Activated CD4-positive, CD25-positive, alpha-beta regulatory T cell (primary cell): Measurements from ENCODE around the gene KIFAP3.

ENCODE experiments used
- DNase-seq, 4 experiments: peaks; one replicate each; lab custom pipeline; 2025; lab: John Stamatoyannopoulos, UW

Gene KIFAP3

DNA sequence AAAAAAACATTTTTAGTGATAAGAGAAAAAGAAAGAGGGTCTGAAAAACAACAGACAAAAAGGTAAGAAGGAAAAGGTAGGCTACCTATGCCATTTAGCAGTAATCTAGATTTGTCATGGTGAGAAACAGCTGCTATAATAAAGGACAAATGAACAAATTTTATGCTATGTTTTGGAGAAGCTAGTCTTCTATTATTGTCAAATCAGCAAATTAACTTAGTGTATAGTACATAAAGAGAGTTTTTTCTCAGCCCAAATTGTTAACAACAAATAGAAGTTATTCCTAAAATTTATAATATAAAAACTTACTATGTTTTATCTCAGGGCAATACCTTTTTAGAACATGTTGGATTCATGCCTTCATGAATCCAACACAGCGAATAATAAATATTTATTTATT is 88.7 kb downstream of the KIFAP3 start:
- DNase-seq = no peak

GRCh38 chr1:169974067-169974466 is 100.4 kb downstream of the KIFAP3 start:
- no peak for DNase-seq

DNA sequence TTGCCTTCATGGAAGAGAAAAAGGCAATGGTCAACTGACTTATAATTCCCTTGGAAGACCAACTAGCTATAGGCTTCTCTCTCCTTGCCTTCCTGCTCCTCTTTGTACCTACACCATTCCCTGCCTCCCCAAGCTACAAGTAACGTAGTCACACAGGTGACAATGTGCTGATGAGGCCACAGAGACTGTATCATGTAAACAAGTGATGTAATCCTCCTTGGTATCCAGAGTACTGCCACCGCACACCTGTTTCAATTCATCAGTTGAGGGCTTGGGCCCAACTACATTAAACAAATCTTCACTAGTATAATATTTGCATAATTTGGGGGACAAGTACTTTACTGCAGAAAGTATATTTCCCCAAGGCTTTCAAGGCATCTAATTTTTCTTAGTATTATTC is 104.4 kb downstream of the KIFAP3 start:
- no peak for DNase-seq

- no peak for DNase-seq
Measured at GRCh38 chr1:169968174-169968573, 106.3 kb downstream of the KIFAP3 start.

- no peak for DNase-seq
Measured at GRCh38 chr1:169964206-169964605, 110.3 kb downstream of the KIFAP3 start.

GRCh38 chr1:169959686-169960085 is 114.8 kb downstream of the KIFAP3 start:
- no peak for DNase-seq

DNA sequence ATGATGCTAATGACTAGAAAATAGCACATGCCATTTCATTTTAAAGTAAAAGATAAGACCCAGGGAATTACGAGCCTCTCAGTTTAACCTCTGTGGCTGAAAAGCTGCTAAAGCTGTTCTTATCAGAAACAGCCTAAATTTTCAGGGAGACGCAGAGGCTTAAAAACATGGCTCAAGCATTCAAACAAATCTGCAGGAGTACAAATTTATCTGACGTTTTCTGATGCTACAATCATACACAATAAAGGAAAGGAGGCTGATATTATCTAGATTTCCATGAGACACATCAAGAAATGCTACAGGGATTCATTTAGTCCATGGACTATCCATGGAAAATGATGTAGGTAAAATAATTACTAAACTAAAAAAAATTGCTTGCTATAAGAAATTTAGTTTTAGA is 115.5 kb downstream of the KIFAP3 start:
- no peak for DNase-seq

DNA sequence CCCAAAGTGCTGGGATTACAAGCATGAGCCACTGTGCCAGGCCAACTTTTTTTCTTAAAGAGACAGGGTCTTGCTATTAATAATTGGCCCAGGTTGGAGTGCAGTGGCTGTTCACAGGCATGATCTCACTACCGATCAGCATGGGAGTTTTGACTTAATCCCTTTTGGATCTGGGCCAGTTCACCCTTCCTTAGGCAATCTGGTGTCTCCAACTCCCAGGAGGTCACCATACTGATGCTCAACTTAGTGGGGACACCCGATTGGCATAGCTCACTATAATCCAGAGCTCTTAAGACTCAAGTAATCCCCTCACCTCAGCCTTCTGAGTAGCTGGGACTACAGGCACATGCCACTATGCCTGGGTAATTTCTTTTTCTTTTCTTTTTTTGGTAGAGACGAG is 116.6 kb downstream of the KIFAP3 start:
- DNase-seq = no peak

DNA sequence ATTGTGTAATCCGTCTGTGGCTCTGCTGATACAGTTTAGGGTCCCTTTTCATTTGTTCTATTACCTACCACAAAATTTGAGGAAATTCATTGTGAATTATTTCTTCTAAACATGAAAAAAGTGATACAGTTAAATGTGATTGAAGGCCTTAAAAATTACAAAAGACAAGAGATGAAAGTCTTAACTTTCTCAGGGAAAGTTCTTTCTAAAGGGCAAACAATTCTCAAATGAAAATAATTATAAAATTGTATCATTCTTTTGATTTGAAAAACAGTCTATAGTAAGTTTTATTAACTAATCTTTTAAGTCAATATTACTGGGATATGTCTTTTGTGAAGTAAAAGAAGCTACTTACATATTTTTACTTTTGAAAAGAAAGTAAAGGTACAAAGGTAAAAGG is 123.4 kb downstream of the KIFAP3 start:
- no peak for DNase-seq

DNA sequence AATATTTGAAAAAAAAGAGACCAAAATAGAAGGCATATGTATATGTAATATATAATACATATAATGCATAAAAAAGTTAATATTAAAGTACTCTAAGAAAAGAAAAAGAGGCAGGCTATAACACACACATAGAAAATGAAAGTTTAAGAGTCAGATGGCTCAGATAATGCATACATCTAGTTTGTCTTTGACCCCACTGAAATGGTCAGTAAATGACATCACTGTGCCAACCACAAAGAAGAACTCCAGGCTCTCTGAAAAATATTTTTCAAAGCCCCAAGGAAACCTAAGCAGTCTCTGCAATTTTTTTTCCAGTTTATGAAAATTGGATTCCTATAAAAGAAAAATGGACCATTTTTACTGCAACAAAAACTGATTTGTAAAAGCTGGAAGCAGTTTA is 125.4 kb downstream of the KIFAP3 start:
- DNase-seq = no peak

GRCh38 chr1:169946206-169946605 is 128.3 kb downstream of the KIFAP3 start:
- no peak for DNase-seq

GRCh38 chr1:169945181-169945580 is 129.3 kb downstream of the KIFAP3 start:
- DNase-seq = no peak

GRCh38 chr1:169944621-169945020 is 129.9 kb downstream of the KIFAP3 start:
- DNase-seq = no peak

DNA sequence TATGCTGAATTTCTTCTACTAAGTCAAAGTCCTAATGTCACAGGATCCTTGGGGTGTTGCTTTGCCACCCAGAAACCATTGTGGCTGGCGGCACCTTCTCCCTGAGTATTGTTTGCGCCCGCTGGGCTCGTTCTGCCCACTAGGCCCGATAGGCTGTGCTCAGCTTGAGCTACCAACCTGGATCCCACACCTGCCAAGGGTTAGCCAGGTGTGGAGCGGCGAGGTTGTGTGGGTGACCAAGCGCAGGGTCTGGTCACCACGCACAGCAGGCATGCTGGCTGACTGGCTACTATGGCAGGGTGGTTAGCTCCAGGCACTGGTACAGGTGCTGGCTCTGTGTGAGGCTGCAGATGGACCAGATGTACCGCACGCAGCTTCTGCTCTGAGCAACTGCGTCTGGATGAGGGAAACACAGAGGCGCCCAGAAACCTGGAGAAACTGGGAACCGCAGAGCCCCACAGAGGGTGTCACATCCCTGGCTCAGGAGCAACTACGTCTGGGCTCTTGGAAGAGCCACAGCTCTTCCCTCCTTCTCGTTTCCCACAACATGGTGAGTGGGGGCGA is 130.4 kb downstream of the KIFAP3 start:
- DNase-seq = no peak

DNA sequence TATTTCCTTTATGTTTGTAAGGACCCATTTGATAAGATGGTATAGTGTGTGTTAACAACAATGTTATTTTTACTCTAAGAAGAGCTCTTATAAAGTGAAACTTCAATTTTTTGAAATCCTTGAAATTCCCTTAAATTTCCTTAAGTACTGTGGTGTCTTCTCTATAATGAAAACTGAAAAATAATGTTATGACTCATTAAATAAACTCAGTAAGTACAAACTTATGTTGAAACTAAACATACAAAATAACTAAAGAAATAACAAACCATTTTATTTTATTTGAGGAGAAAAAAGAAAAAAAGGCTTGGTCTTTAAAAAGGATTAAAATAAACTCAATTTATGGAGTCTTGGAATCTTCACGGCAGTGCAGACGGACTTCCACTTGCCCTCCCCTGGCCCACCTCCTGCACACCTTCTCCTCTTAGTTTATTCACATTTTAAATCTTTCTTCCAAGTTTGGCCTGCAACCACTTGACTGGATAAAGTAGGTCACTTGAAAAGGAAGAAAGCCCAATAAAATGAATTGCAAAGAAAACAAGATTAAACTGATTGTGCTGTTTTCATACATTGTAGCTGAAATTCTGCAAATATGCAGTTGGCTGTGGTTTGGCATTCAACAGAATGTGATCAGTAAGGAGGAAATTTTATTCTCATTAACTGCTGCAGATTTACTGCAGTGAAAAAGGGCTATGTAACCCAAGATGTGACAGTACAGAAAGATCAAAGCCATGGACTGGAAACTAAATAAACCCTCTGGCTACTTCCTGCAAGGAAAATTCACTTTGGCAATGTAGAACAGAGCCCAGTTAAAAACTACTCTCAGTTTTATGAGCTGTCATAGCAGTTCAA is 132.3 kb downstream of the KIFAP3 start:
- no peak for DNase-seq

- DNase-seq = no peak
Measured at GRCh38 chr1:169933984-169934725, 140.3 kb downstream of the KIFAP3 start.

GRCh38 chr1:169931795-169932231 is 142.7 kb downstream of the KIFAP3 start:
- DNase-seq = no peak

GRCh38 chr1:169929210-169929526 is 145.3 kb downstream of the KIFAP3 start:
- no peak for DNase-seq

- DNase-seq = no peak
Measured at GRCh38 chr1:169928438-169929209, 145.9 kb downstream of the KIFAP3 start.

- no peak for DNase-seq
Measured at GRCh38 chr1:169925505-169926482, 148.7 kb downstream of the KIFAP3 start.

GRCh38 chr1:169924829-169925228 is 149.7 kb downstream of the KIFAP3 start:
- DNase-seq = no peak
